Renal cortical epithelial cell (primary cell): ENCODE results near the gene CLTC. TPM values are rescaled to one million over a fixed set of nuclear protein-coding genes. Genes with fewer than 3 reads are reported as not detected.

Experiments used
- DNase-seq: peaks from one replicate; pipeline ENCODE4 v3.0.0-alpha.2; 2011; ENCODE audit warnings: low read depth
- total RNA-seq: library from RNA; depleted of rRNA; stranded (reverse); fragments of >200 nt; gene quantifications from 2 replicates; pipeline ENCODE4 v1.2.3, GENCODE V29; 2014

CLTC gene
- total RNA-seq, 1 donor from 2014 or later = 1,044 TPM

DNA sequence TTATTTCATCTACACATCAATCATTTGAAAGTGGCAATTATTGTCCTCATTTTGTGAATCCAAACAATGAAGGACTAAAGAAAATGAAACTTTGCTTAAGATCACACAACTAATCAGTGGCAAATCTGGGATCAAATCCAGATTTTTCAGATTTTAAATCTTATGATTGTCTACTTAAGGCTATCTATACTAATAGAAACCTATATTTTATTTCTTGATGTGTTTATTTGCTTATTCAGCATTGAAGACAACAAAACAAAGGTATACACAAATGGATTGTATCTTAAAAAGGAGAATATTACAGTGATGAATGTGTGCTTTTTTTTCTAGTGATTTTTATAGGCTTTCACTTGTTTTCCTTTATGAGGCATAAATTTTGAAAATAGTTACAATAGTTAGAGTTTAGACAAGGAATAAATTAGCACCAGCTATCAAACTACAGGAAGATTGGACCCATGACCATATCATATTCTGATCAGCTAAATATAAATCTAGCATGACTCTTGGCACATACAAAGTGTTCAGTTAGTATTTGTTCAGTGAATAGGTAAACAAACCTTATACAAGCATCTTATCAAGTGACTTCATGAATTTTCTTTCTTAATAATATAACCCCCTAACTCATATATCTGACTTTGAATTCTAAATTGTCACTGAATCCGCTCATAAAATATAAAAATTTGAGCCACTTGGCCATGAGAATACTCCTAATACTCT lies 108.3 kb downstream of the CLTC start:
- DNase-seq = no peak

- DNase-seq = no peak
Observed at GRCh38 chr17:59730268-59730834, 110.7 kb downstream of the CLTC start.

GRCh38 chr17:59733697-59734096 lies 114.0 kb downstream of the CLTC start:
- no peak for DNase-seq

- no peak for DNase-seq
Observed at GRCh38 chr17:59734226-59734625, 114.5 kb downstream of the CLTC start.

DNA sequence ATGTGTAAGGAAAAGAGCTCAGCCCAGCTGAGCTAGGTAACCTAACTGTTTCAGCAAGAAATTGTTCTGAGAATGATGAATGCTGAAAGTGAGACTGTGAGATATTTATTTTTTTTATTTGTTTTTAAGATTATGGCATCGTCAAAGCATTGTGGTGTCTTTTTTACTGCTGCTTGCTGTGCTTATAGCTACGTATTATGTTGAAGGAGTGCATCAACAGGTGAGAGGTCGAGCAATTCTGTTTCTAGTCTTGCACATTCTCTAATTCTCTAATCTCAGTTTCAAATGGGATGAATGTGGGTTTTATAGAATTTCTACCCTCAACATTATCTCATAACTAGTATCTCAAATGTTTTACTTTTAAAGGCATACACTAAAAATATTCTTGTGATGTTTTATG lies 117.6 kb downstream of the CLTC start:
- DNase-seq = no peak

DNA sequence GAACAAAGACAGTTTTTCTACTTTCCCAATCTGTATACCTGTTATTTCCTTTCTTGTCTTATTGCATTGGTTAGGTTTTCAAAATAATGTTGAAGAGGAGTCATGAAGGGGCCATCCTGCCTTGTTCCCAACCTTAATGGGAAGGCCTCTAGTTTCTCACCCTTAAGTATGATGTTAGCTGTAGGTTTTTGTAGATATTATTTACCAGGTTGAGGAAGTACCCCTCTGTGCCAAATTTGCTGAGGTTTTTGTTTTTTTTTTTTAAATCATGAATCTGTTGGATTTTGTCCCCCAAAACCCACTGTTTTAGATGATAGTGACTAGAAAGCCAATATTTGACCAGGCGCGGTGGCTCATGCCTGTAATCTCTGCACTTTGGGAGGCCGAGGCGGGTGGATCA lies 124.1 kb downstream of the CLTC start:
- DNase-seq = no peak

DNA sequence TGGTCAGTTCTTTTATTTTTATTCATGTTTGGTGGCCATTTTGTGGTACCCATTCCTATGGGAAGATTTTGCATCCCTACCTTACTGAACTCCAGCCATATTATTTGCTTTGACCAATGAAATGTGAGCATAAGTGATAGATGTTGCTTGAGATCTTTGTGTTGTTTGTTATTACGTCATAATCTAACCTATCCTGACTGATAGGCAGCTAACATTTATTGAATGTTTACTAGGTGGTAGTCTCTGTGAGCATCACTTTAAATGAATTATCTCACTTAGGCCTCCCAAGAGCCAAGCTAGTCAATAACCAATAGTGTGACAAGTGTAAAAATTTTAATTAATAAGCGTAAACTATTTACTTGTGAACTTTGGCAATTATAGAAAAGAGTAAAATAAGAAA lies 125.3 kb downstream of the CLTC start:
- DNase-seq = no peak

Other genes starting within 250 kb of the CLTC start
- 88.2 and 127 TPM in 2 replicates for gene DHX40, start 54.3 kb upstream of the CLTC start, total RNA-seq
- 27.1 and 31.6 TPM in 2 replicates for gene PTRH2, start 87.5 kb downstream of the CLTC start, total RNA-seq
- 230 and 245 TPM in 2 replicates for gene VMP1, start 87.8 kb downstream of the CLTC start, total RNA-seq